K562 (cell line): ENCODE measurements around the gene PDLIM4. TPM values are rescaled to one million over a fixed set of nuclear protein-coding genes. Genes with fewer than 3 reads are reported as not detected.

Experiments used
- ARID1B ChIP-seq: fragments of 450-650 bp; IDR thresholded peaks from 2 replicates; pipeline ENCODE4 v1.6.1; 2016; ENCODE audit warnings: antibody characterized with exemption, mild to moderate bottlenecking, inconsistent platforms
- ARNT ChIP-seq, 2 experiments: fragments of 450-650 bp; IDR thresholded peaks; 2 replicates each; pipeline ENCODE4 v1.6.1; 2016; ENCODE audit warnings: mild to moderate bottlenecking in 1 of 2
- DPF2 ChIP-seq: fragments of 450-650 bp; IDR thresholded peaks from 2 replicates; pipeline ENCODE4 v1.6.1; 2016
- ELF1 ChIP-seq: fragments of 200-800 bp; sonication (Bioruptor generic); IDR thresholded peaks from 2 replicates; pipeline ENCODE4 v1.6.1; 2016; ENCODE audit warnings: missing genetic modification characterization, missing compliant biosample characterization
- POLR2A ChIP-seq: fragments of 450-650 bp; conservative IDR thresholded peaks from 2 replicates; pipeline ENCODE4 v1.6.1; 2016
- PRDM10 ChIP-seq: fragments of 450-650 bp; IDR thresholded peaks from 2 replicates; pipeline ENCODE4 v1.6.1; 2018; ENCODE audit not compliant: partially characterized antibody
- RUNX1 ChIP-seq: sonication (generic); IDR thresholded peaks from 2 replicates; pipeline ENCODE4 v1.6.1; 2016; ENCODE audit warnings: antibody characterized with exemption, low read depth
- TCF3 ChIP-seq: sonication (generic); formaldehyde crosslinking; IDR thresholded peaks from 2 replicates; pipeline ENCODE4 v1.4.0; 2020; ENCODE audit warnings: mild to moderate bottlenecking, missing genetic modification reagents
- ZBTB12 ChIP-seq: fragments of 250-450 bp; sonication (Bioruptor Pico); IDR thresholded peaks from 2 replicates; pipeline ENCODE4 v1.4.0; 2020
- ZNF263 ChIP-seq: sonication (generic); formaldehyde crosslinking; IDR thresholded peaks from 2 replicates; pipeline ENCODE4 v1.8.0; 2022; ENCODE audit warnings: mild to moderate bottlenecking, missing genetic modification reagents, borderline replicate concordance
- polyA plus RNA-seq, 8 experiments: library from polyadenylated mRNA; depleted of rRNA in 4 of 8; stranded (reverse) in 5 of 8; unstranded in 3 of 8; fragments of >200 nt; fragmentation: Nextera tagmentation in 2 of 8; fragmentation: Illumina TruSeq in 1 of 8; extraction: Ambion mirVana in 2 of 8; extraction: Trizol in 1 of 8; gene quantifications; 2 replicates each; pipeline versions ENCODE4 v1.2.1 to v1.2.3, GENCODE V29; 2011 to 2014; ENCODE audit warnings: inconsistent platforms in 1 of 8, missing spikeins in 1 of 8
- total RNA-seq, 7 experiments: library from RNA; depleted of rRNA in 6 of 7; stranded (reverse); fragments of >200 nt in 6 of 7; fragmentation: Illumina TruSeq in 2 of 7; extraction: Trizol in 2 of 7; gene quantifications; 2 replicates each; pipeline versions ENCODE4 v1.2.1 to v1.2.3, GENCODE V29; 2011 to 2021; ENCODE audit warnings: low replicate concordance in 1 of 7
- TF ChIP-seq, protein P1 (sequence below), 2 experiments: fragments of 450-650 bp; formaldehyde crosslinking in 1 of 2; IDR thresholded peaks; 2 replicates each; pipeline versions ENCODE4 v1.4.0 to v1.6.1; 2014 to 2020; ENCODE audit warnings: mild to moderate bottlenecking in 2 of 2, borderline replicate concordance in 1 of 2, low read depth in 1 of 2
- TF ChIP-seq, protein P2 (sequence below): fragments of 450-650 bp; formaldehyde crosslinking; conservative IDR thresholded peaks from 2 replicates; pipeline ENCODE4 v1.4.0; 2022; ENCODE audit warnings: mild to moderate bottlenecking, missing genetic modification characterization

PDLIM4 gene
- total and polyA plus RNA-seq, 9 of the 15 experiments (the other 6 are each of a cell fraction or from before 2014, with no cell fraction given): 0.28 to 32.8 (median 13.1) TPM

DNA sequence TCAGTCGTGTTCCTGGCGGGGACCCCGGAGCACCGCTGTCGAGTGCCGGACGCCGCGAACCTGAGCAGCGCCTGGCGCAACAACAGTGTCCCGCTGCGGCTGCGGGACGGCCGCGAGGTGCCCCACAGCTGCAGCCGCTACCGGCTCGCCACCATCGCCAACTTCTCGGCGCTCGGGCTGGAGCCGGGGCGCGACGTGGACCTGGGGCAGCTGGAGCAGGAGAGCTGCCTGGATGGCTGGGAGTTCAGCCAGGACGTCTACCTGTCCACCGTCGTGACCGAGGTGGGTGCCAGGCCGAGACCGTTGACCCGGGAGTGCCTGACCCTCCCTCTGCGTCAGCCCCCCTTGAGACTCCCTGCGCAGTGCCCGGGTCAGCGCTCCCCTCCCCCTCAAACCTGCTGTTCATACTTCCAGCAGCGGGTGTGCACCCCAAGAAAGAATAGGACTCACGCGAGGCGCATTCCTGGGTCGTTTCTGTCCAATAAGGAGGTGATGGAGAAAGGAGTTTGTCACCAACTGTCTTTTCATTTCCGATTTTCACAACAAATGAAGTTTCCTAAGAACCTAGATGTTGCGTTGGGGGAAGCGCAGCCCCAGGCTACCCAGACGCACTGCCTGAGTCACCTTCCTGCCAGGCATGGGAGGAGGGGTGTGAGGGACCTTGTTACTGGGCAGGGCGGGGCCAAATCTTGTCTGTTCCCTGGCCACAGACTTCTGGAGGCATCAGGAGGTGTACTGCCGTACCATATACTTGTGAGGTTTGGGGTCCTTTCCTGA lies 37.4 kb downstream of the PDLIM4 start (continued):
- TF ChIP-seq ELF1 (no peak), POLR2A (no peak; the same call in 1 of the 2 replicates), TCF3 (no peak), ARID1B (peak; percentile 61), DPF2 (peak; percentile 74), RUNX1 (no peak), ZNF263 (peak; percentile 52; the same call in 1 of the 2 replicates), ARNT (IDR thresholded peaks at IDR 0.05) (no peak), PRDM10 (peak; percentile 24), ZBTB12 (CRISPR knock-in tag) (no peak)
- TF ChIP-seq, protein P1, sequence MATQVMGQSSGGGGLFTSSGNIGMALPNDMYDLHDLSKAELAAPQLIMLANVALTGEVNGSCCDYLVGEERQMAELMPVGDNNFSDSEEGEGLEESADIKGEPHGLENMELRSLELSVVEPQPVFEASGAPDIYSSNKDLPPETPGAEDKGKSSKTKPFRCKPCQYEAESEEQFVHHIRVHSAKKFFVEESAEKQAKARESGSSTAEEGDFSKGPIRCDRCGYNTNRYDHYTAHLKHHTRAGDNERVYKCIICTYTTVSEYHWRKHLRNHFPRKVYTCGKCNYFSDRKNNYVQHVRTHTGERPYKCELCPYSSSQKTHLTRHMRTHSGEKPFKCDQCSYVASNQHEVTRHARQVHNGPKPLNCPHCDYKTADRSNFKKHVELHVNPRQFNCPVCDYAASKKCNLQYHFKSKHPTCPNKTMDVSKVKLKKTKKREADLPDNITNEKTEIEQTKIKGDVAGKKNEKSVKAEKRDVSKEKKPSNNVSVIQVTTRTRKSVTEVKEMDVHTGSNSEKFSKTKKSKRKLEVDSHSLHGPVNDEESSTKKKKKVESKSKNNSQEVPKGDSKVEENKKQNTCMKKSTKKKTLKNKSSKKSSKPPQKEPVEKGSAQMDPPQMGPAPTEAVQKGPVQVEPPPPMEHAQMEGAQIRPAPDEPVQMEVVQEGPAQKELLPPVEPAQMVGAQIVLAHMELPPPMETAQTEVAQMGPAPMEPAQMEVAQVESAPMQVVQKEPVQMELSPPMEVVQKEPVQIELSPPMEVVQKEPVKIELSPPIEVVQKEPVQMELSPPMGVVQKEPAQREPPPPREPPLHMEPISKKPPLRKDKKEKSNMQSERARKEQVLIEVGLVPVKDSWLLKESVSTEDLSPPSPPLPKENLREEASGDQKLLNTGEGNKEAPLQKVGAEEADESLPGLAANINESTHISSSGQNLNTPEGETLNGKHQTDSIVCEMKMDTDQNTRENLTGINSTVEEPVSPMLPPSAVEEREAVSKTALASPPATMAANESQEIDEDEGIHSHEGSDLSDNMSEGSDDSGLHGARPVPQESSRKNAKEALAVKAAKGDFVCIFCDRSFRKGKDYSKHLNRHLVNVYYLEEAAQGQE (IDR thresholded peaks at IDR 0.05; ENCODE audit: borderline replicate concordance): 0 out of 2 replicates have a peak, but pooled peaks have one; percentile 7
- TF ChIP-seq, protein P1 (CRISPR knock-in tag; IDR thresholded peaks at IDR 0.05; ENCODE audit: low read depth): no peak
- TF ChIP-seq, protein P2, sequence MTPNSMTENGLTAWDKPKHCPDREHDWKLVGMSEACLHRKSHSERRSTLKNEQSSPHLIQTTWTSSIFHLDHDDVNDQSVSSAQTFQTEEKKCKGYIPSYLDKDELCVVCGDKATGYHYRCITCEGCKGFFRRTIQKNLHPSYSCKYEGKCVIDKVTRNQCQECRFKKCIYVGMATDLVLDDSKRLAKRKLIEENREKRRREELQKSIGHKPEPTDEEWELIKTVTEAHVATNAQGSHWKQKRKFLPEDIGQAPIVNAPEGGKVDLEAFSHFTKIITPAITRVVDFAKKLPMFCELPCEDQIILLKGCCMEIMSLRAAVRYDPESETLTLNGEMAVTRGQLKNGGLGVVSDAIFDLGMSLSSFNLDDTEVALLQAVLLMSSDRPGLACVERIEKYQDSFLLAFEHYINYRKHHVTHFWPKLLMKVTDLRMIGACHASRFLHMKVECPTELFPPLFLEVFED: no peak
